ENCODE results near the gene SFSWAP.
"Not testable (repeated sequence)": the region's sequence is repeated elsewhere in the genome, so short reads cannot be mapped to it uniquely, and the experiment has no call there.

The SFSWAP gene

GRCh38 chr12:131740626-131741025, 29.7 kb downstream of the SFSWAP start (continued):
- TF ChIP-seq, protein P1, sequence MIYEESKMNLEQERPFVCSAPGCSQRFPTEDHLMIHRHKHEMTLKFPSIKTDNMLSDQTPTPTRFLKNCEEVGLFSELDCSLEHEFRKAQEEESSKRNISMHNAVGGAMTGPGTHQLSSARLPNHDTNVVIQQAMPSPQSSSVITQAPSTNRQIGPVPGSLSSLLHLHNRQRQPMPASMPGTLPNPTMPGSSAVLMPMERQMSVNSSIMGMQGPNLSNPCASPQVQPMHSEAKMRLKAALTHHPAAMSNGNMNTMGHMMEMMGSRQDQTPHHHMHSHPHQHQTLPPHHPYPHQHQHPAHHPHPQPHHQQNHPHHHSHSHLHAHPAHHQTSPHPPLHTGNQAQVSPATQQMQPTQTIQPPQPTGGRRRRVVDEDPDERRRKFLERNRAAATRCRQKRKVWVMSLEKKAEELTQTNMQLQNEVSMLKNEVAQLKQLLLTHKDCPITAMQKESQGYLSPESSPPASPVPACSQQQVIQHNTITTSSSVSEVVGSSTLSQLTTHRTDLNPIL (CRISPR knock-in tag; IDR thresholded peaks at IDR 0.05; ENCODE audit: low read depth), result no peak
- TF ChIP-seq CSRNP3 (CRISPR knock-in tag; IDR thresholded peaks at IDR 0.05), result no peak
- TF ChIP-seq GLIS3 (CRISPR knock-in tag; IDR thresholded peaks at IDR 0.05), result no peak
- TF ChIP-seq ZNF70 (CRISPR knock-in tag; IDR thresholded peaks at IDR 0.05), result no peak
- no peak for TF ChIP-seq ARNTL (CRISPR knock-in tag; IDR thresholded peaks at IDR 0.05; ENCODE audit: borderline replicate concordance, low read depth)
- no peak for TF ChIP-seq ZFP3 (CRISPR knock-in tag; IDR thresholded peaks at IDR 0.05)
- TF ChIP-seq RARB (CRISPR knock-in tag; IDR thresholded peaks at IDR 0.05), result no peak

DNA sequence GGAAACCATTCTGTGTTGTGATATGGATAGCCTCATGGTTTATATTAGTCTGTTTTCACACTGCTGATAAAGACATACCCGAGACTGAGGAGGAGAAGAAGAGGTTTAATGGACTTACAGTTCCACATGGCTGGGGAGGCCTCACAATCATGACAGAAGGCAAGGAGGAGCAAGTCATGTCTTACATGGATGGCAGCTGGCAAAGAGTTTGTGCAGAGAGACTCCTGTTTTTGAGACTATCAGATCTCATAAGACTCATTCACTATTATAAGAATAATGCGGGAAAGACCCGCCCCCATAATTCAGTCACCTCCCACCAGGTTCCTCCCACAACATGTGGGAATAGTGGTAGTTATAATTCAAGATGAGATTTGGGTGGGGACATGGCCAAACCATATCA, 31.9 kb downstream of the SFSWAP start:
- ATAC-seq, result not testable (repeated sequence)

GRCh38 chr12:131743410-131743809, 32.5 kb downstream of the SFSWAP start:
- not testable (repeated sequence) for ATAC-seq

- ATAC-seq, result not testable (repeated sequence)
Observed at GRCh38 chr12:131743880-131744279, 33.0 kb downstream of the SFSWAP start.

- not testable (repeated sequence) for ATAC-seq
Observed at GRCh38 chr12:131744675-131745074, 33.8 kb downstream of the SFSWAP start.

GRCh38 chr12:131745706-131746105, 34.8 kb downstream of the SFSWAP start:
- no peak for ATAC-seq
- TF ChIP-seq ZNF70 (CRISPR knock-in tag; IDR thresholded peaks at IDR 0.05) (no peak), TOX (CRISPR knock-in tag; IDR thresholded peaks at IDR 0.05; ENCODE audit: borderline replicate concordance) (no peak), ZFP3 (CRISPR knock-in tag; IDR thresholded peaks at IDR 0.05) (no peak), ISL1 (CRISPR knock-in tag; IDR thresholded peaks at IDR 0.05) (no peak), SNAI2 (CRISPR knock-in tag; IDR thresholded peaks at IDR 0.05) (no peak), CSRNP3 (CRISPR knock-in tag; IDR thresholded peaks at IDR 0.05) (no peak), BACH2 (CRISPR knock-in tag; IDR thresholded peaks at IDR 0.05; ENCODE audit: borderline replicate concordance) (no peak), CSDC2 (CRISPR knock-in tag; IDR thresholded peaks at IDR 0.05) (no peak), PPARA (CRISPR knock-in tag; IDR thresholded peaks at IDR 0.05; ENCODE audit: borderline replicate concordance) (no peak), ZNF565 (CRISPR knock-in tag; conservative IDR thresholded peaks at IDR 0.05; ENCODE audit: low read depth) (no peak), ESRRG (CRISPR knock-in tag; IDR thresholded peaks at IDR 0.05) (no peak), TCF4 (CRISPR knock-in tag; IDR thresholded peaks at IDR 0.05; ENCODE audit: borderline replicate concordance) (no peak), ZFP30 (CRISPR knock-in tag; IDR thresholded peaks at IDR 0.05) (no peak), RARB (CRISPR knock-in tag; IDR thresholded peaks at IDR 0.05) (no peak), TSHZ2 (CRISPR knock-in tag; IDR thresholded peaks at IDR 0.05) (no peak)
- TF ChIP-seq, protein P1 (CRISPR knock-in tag; IDR thresholded peaks at IDR 0.05; ENCODE audit: low read depth), result no peak
- TF ChIP-seq, protein P2, sequence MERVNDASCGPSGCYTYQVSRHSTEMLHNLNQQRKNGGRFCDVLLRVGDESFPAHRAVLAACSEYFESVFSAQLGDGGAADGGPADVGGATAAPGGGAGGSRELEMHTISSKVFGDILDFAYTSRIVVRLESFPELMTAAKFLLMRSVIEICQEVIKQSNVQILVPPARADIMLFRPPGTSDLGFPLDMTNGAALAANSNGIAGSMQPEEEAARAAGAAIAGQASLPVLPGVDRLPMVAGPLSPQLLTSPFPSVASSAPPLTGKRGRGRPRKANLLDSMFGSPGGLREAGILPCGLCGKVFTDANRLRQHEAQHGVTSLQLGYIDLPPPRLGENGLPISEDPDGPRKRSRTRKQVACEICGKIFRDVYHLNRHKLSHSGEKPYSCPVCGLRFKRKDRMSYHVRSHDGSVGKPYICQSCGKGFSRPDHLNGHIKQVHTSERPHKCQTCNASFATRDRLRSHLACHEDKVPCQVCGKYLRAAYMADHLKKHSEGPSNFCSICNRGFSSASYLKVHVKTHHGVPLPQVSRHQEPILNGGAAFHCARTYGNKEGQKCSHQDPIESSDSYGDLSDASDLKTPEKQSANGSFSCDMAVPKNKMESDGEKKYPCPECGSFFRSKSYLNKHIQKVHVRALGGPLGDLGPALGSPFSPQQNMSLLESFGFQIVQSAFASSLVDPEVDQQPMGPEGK (CRISPR knock-in tag; IDR thresholded peaks at IDR 0.05; ENCODE audit: borderline replicate concordance), result no peak
- TF ChIP-seq, protein P3, sequence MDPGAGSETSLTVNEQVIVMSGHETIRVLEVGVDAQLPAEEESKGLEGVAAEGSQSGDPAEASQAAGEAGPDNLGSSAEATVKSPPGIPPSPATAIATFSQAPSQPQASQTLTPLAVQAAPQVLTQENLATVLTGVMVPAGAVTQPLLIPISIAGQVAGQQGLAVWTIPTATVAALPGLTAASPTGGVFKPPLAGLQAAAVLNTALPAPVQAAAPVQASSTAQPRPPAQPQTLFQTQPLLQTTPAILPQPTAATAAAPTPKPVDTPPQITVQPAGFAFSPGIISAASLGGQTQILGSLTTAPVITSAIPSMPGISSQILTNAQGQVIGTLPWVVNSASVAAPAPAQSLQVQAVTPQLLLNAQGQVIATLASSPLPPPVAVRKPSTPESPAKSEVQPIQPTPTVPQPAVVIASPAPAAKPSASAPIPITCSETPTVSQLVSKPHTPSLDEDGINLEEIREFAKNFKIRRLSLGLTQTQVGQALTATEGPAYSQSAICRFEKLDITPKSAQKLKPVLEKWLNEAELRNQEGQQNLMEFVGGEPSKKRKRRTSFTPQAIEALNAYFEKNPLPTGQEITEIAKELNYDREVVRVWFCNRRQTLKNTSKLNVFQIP (CRISPR knock-in tag; IDR thresholded peaks at IDR 0.05; ENCODE audit: borderline replicate concordance, low read depth), result no peak

All from SK-N-SH treated with all-trans-retinoic acid at 6 μM for 48 hours (cell line).